Activated effector memory CD4-positive, alpha-beta T cell treated with anti-CD3 and anti-CD28 coated beads, Interleukin-2, amount 50 U/mL, for 16 hours (primary cell): ENCODE measurements around the gene NSRP1.
"Not testable (repeated sequence)": the region's sequence is repeated elsewhere in the genome, so short reads cannot be mapped to it uniquely, and the experiment has no call there.

Experiments
- DNase-seq: peaks from one replicate; pipeline ENCODE4 v3.0.0-alpha.2; 2020

The NSRP1 gene

GRCh38 chr17:30124273-30124796 is 7.7 kb downstream of the NSRP1 start:
- DNase-seq: no peak

DNA sequence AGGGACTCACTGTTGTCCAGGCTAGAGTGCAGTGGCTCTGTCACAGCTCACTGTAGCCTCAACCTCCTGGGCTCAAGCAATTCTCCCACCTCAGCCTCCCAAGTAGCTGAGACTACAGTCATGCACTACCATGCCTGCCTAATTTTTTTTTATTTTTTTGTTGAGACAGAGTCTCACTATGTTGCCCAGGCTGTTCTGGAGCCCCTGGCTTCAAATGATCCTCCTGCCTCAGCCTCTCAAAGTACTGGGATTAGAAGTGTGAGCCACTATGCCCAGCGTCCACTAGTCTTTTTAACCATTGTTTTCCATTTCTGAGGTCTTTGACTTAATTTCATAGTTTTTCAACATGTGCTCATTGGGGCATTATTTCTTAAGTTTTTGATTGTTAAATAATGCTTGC is 13.5 kb downstream of the NSRP1 start:
- no peak for DNase-seq

- DNase-seq: no peak
These were observed 16.0 kb downstream of the NSRP1 start for GRCh38 chr17:30132615-30133014.

DNA sequence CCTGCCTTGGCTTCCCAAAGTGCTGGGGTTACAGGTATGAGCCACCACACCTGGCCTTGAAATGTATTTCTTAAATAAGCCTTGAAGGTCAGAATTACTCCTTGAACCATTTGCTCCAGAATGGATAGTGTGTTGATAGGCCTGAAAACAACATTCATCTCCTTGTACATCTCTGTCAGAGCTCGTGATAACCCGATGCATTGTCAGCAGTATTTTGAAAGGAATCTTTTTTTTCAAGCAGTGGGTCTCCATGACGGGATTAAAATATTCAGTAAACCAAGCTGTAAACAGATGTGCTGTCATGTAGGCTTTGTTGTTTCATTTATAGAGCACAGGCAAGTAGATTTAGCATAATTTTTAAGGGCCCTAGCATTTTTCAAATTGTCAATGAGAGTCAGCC is 16.6 kb downstream of the NSRP1 start:
- DNase-seq: no peak

DNA sequence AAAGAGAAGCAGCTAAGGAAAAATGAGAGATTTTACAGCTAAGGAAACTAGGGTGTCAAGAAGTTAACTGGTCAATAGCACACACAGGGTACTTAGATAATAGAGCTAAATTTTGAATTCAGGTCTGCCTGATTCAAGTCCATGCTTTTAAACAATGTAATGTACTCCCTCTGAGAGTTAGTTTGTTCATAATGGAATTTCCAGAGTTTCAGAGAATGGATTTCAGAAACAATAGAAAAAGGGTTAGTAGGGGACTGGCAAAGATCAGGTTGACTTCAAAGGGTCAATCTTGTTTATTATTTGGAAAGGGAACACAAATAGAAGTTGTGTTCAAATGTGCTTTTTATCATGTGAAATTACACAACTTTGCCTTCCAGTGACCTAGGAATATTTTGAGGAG is 17.9 kb downstream of the NSRP1 start:
- DNase-seq: no peak

GRCh38 chr17:30137158-30137557 is 20.5 kb downstream of the NSRP1 start:
- no peak for DNase-seq

- DNase-seq: not testable (repeated sequence)
These were observed 31.2 kb downstream of the NSRP1 start for GRCh38 chr17:30147860-30148259.

GRCh38 chr17:30148376-30148775 is 31.8 kb downstream of the NSRP1 start:
- DNase-seq: no peak

- no peak for DNase-seq
These were observed 34.9 kb downstream of the NSRP1 start for GRCh38 chr17:30151471-30151870.

DNA sequence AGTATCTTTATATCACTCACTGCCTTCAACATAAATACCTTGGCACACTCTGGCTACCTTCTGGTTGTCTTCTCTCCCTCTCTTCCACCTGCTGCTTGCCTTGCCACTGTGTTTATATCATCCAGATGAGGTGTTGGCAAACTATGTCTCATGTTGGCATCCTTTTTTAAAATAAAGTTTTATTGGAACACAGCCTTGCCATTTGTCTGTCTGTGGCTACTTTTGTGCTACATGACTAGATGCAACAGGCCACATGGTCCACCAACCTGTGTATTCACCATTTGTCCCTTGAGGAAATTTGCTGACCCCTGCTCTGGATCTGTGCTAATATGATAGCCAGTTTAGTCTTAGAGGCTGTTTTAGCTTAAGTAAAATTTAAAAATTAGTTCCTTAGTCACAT is 36.8 kb downstream of the NSRP1 start:
- DNase-seq: no peak

- no peak for DNase-seq
These were observed 38.8 kb downstream of the NSRP1 start for GRCh38 chr17:30155389-30155788.

DNA sequence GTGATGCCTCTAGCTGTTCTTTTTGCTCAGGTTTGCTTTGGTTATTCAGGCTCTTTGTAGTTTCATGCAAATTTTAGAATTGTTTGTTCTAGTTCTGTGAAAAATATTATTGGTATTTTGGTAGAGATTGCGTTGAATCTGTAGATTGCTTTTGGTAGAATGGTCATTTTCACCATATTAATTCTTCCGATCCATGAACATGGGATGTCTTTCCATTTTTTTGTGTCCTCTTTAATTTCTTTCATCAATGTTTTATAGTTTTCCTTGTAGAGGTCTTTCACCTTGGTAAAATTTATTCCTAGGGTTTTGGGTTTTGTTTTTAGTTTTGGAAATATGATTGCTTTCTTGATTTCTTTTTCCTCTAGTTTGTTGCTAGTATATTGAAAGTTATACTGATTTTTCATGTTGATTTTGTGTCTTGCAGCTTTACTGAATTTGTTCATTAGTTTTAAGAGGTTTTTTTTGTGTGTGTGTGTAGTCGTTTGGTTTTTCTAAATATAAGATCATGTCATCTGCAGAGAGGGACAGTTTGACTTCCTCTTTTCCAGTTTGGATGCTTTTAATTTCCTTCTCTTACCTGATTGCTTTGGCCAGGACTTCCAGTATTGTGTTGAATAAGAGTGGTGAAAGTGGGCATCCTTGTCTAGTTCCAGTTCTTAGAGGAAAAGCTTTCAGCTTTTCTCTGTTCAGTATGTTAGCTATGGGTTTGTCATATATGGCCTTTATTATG is 42.4 kb downstream of the NSRP1 start:
- DNase-seq: no peak

- no peak for DNase-seq
These were observed 44.0 kb downstream of the NSRP1 start for GRCh38 chr17:30160419-30161172.

GRCh38 chr17:30161601-30162000 is 45.0 kb downstream of the NSRP1 start:
- no peak for DNase-seq

GRCh38 chr17:30164531-30164930 is 47.9 kb downstream of the NSRP1 start:
- DNase-seq: no peak

DNA sequence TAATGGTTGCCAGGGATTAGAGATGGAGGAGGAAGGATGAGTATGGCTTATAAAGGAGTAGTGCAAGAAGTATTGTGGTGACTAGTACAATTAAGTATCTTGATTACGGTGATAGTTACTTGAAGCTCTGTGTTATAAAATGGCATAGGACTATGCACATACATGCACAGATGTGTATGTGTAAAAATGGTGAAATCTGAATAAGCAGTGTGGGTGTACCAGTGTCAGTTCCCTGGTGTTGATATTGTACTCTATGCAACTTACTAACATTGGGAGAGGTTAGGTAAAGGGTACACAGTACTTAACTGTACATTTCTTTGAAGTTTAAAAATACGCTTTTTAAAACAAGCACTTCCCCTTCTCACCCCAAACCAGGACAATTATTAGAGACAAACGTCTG is 48.5 kb downstream of the NSRP1 start:
- DNase-seq: no peak

DNA sequence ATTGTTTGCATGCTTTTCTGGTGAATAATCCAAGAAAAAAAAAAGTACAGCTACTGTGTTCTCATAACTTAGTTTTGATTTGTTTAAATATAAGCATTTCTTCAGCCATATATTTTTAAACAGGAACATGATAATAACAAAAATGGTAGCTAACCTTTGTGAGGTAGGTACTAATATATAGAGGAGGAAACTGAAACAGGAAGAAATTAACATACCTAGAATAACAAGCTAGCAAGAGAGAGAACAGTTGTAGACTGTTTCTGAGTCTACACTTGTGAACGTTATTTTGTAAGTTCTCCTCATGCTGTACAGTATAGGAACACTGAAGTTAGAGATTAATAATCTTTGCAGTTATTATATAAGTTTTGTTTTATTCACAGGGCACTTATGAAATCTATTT is 49.3 kb downstream of the NSRP1 start:
- no peak for DNase-seq

GRCh38 chr17:30170415-30170987 is 53.9 kb downstream of the NSRP1 start:
- no peak for DNase-seq

- DNase-seq: no peak
These were observed 55.9 kb downstream of the NSRP1 start for GRCh38 chr17:30172560-30172959.

DNA sequence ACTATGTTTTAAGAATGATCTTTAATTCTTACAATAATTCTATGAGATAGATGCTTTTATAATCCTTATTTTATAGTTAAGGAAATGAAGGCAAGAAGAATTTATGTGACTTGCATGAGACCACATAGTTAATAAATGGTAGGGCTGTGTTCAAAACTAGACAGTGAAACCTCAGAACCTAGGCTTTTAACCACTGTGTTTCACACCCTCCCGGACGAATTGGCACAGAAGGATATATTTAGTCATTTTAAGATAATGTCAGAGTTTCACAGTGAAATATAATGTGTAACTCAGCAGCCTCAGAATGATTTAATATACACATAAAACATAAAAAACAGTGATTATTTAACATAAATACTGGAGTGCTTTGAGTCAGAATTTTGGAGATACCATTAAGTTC is 57.0 kb downstream of the NSRP1 start:
- no peak for DNase-seq

GRCh38 chr17:30174556-30174955 is 57.9 kb downstream of the NSRP1 start:
- no peak for DNase-seq

GRCh38 chr17:30176855-30177254 is 60.2 kb downstream of the NSRP1 start:
- no peak for DNase-seq

GRCh38 chr17:30186761-30187160 is 70.1 kb downstream of the NSRP1 start:
- no peak for DNase-seq

DNA sequence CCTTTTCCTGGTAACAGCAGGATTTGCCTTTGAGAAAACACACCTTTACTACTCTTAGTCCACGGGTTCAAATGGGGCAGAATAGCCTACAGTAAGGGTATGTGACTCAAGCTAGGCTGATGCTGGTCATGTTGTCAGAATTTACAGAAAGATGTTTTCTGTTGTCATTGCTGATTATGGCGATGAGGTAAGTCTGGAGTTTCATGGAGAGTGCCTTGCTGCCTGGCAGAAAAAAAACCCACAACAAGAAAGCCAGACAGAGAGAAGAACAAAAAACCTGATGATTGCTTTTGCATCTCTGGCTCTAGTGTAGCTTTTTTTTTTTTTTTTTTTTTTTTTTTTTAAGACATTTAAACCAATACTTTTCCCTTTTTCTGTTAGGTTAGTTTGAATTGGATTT is 71.0 kb downstream of the NSRP1 start:
- no peak for DNase-seq
